IPS-15b (cell line): Measurements from ENCODE around the gene CLSTN2.

Experiments
- H3K27me3 ChIP-seq: one replicate; pipeline ENCODE4 v1.6.1; 2013; ENCODE audit warnings: low read length; ENCODE audit not compliant: control insufficient read depth, insufficient read depth
- H3K36me3 ChIP-seq: one replicate; pipeline ENCODE4 v1.6.1; 2013; ENCODE audit warnings: low read length; ENCODE audit not compliant: control insufficient read depth, insufficient read depth
- H3K4me1 ChIP-seq: one replicate; pipeline ENCODE4 v1.6.1; 2013; ENCODE audit warnings: mild to moderate bottlenecking, low read length; ENCODE audit not compliant: control insufficient read depth, insufficient read depth
- H3K4me3 ChIP-seq: one replicate; pipeline ENCODE4 v1.5.1; 2013; ENCODE audit warnings: low read depth, low read length
- H3K9ac ChIP-seq: one replicate; pipeline ENCODE4 v1.6.1; 2013; ENCODE audit warnings: low read depth, mild to moderate bottlenecking, low read length
- H3K9me3 ChIP-seq: one replicate; pipeline ENCODE4 v1.6.1; 2013; ENCODE audit warnings: mild to moderate bottlenecking, low read length; ENCODE audit not compliant: control insufficient read depth, insufficient read depth

The CLSTN2 gene

GRCh38 chr3:140117096-140117526 is 182.1 kb downstream of the CLSTN2 start:
- Histone ChIP-seq H3K4me3 (no peak overlapping the region), H3K9me3 (no peaks in the 10 kb centered on the region), H3K9ac (no peak overlapping the region), H3K36me3 (no peaks in the 10 kb centered on the region), H3K27me3 (no peaks in the 10 kb centered on the region), H3K4me1 (no peaks in the 10 kb centered on the region)

GRCh38 chr3:140122183-140122582 is 187.2 kb downstream of the CLSTN2 start:
- Histone ChIP-seq H3K4me1 (no peaks in the 10 kb centered on the region), H3K9ac (no peak overlapping the region), H3K27me3 (no peaks in the 10 kb centered on the region), H3K4me3 (no peak overlapping the region), H3K9me3 (no peaks in the 10 kb centered on the region), H3K36me3 (no peaks in the 10 kb centered on the region)

- no peak overlapping the region for H3K9ac ChIP-seq
- no peaks in the 10 kb centered on the region for H3K4me1 ChIP-seq
- H3K27me3 ChIP-seq, result no peaks in the 10 kb centered on the region
- H3K9me3 ChIP-seq, result no peaks in the 10 kb centered on the region
- H3K4me3 ChIP-seq, result no peak overlapping the region
- H3K36me3 ChIP-seq, result no peaks in the 10 kb centered on the region
These were observed 193.2 kb downstream of the CLSTN2 start for GRCh38 chr3:140128217-140128616.

- Histone ChIP-seq H3K36me3 (no peaks in the 10 kb centered on the region), H3K4me3 (no peak overlapping the region), H3K9ac (no peak overlapping the region), H3K4me1 (no peaks in the 10 kb centered on the region), H3K27me3 (no peaks in the 10 kb centered on the region), H3K9me3 (no peaks in the 10 kb centered on the region)
These were observed 193.6 kb downstream of the CLSTN2 start for GRCh38 chr3:140128631-140129030.

- Histone ChIP-seq H3K4me3 (no peak overlapping the region), H3K9ac (no peak overlapping the region), H3K9me3 (no peaks in the 10 kb centered on the region), H3K36me3 (no peaks in the 10 kb centered on the region), H3K27me3 (no peaks in the 10 kb centered on the region), H3K4me1 (no peaks in the 10 kb centered on the region)
These were observed 194.8 kb downstream of the CLSTN2 start for GRCh38 chr3:140129768-140130284.

- H3K4me3 ChIP-seq, result no peak overlapping the region
- H3K36me3 ChIP-seq, result no peaks in the 10 kb centered on the region
- H3K9ac ChIP-seq, result no peak overlapping the region
- no peaks in the 10 kb centered on the region for H3K4me1 ChIP-seq
- H3K27me3 ChIP-seq, result no peaks in the 10 kb centered on the region
- no peaks in the 10 kb centered on the region for H3K9me3 ChIP-seq
These were observed 196.9 kb downstream of the CLSTN2 start for GRCh38 chr3:140131895-140132294.

- Histone ChIP-seq H3K36me3 (no peaks in the 10 kb centered on the region), H3K4me3 (no peak overlapping the region), H3K9ac (no peak overlapping the region), H3K27me3 (no peaks in the 10 kb centered on the region), H3K9me3 (no peaks in the 10 kb centered on the region), H3K4me1 (no peaks in the 10 kb centered on the region)
These were observed 199.4 kb downstream of the CLSTN2 start for GRCh38 chr3:140134231-140134965.

GRCh38 chr3:140135461-140135860 is 200.5 kb downstream of the CLSTN2 start:
- Histone ChIP-seq H3K36me3 (no peaks in the 10 kb centered on the region), H3K9ac (no peak overlapping the region), H3K4me1 (no peaks in the 10 kb centered on the region), H3K9me3 (no peaks in the 10 kb centered on the region), H3K4me3 (no peak overlapping the region), H3K27me3 (no peaks in the 10 kb centered on the region)

GRCh38 chr3:140143367-140144069 is 208.5 kb downstream of the CLSTN2 start:
- Histone ChIP-seq H3K9me3 (no peaks in the 10 kb centered on the region), H3K27me3 (no peaks in the 10 kb centered on the region), H3K4me1 (no peaks in the 10 kb centered on the region), H3K36me3 (no peaks in the 10 kb centered on the region), H3K4me3 (no peak overlapping the region), H3K9ac (no peak overlapping the region)

GRCh38 chr3:140145528-140145927 is 210.5 kb downstream of the CLSTN2 start:
- H3K9me3 ChIP-seq, result no peaks in the 10 kb centered on the region

GRCh38 chr3:140146668-140147067 is 211.7 kb downstream of the CLSTN2 start:
- H3K36me3 ChIP-seq, result no peaks in the 10 kb centered on the region
- H3K4me3 ChIP-seq, result no peak overlapping the region
- H3K9me3 ChIP-seq, result no peaks in the 10 kb centered on the region
- H3K4me1 ChIP-seq, result no peaks in the 10 kb centered on the region
- H3K9ac ChIP-seq, result no peak overlapping the region
- H3K27me3 ChIP-seq, result no peaks in the 10 kb centered on the region

More at GRCh38 chr3:140145528-140145927, 210.5 kb downstream of the CLSTN2 start:
- Histone ChIP-seq H3K36me3 (no peaks in the 10 kb centered on the region), H3K4me1 (no peaks in the 10 kb centered on the region), H3K4me3 (no peak overlapping the region), H3K27me3 (no peaks in the 10 kb centered on the region), H3K9ac (no peak overlapping the region)

GRCh38 chr3:140147965-140148490 is 213.0 kb downstream of the CLSTN2 start:
- Histone ChIP-seq H3K9me3 (no peaks in the 10 kb centered on the region), H3K36me3 (no peaks in the 10 kb centered on the region), H3K4me3 (no peak overlapping the region), H3K27me3 (no peaks in the 10 kb centered on the region), H3K9ac (no peak overlapping the region), H3K4me1 (no peaks in the 10 kb centered on the region)
